MV-4-11 (cell line): Measurements from ENCODE around the gene PHKG2.
A peak's percentile ranks its signal among the peaks of the same experiment; 100 is the strongest.

Experiments
- DNase-seq: peaks from one replicate; lab custom pipeline; 2025; lab: John Stamatoyannopoulos, UW

PHKG2 gene

GRCh38 chr16:30757316-30757715, 9.1 kb downstream of the PHKG2 start:
- DNase-seq = no peak

- peak; percentile 91 for DNase-seq
Measured at GRCh38 chr16:30758988-30759491, 10.8 kb downstream of the PHKG2 start.

- DNase-seq = peak; percentile 12
Measured at GRCh38 chr16:30760001-30760559, 11.9 kb downstream of the PHKG2 start.

GRCh38 chr16:30760577-30761426, 12.6 kb downstream of the PHKG2 start:
- peak; percentile 12 for DNase-seq

GRCh38 chr16:30761427-30761927, 13.3 kb downstream of the PHKG2 start:
- DNase-seq = peak; percentile 31

- DNase-seq = peak; percentile 98
Measured at GRCh38 chr16:30761928-30762902, 14.0 kb downstream of the PHKG2 start, which contains the start of the genes CFAP119 and RNF40. CFAP119 (minus strand) TSS chr16:30762062; CDS start chr16:30761748, 314 bp downstream. RNF40 (plus strand) TSS chr16:30762322; CDS start chr16:30762546, 224 bp downstream.

GRCh38 chr16:30762991-30763725, 14.9 kb downstream of the PHKG2 start:
- DNase-seq = no peak

- DNase-seq = no peak
Measured at GRCh38 chr16:30764086-30764485, 15.9 kb downstream of the PHKG2 start.

- DNase-seq = no peak
Measured at GRCh38 chr16:30764816-30765465, 16.7 kb downstream of the PHKG2 start.

- DNase-seq = no peak
Measured at GRCh38 chr16:30766206-30766932, 18.1 kb downstream of the PHKG2 start.

- no peak for DNase-seq
Measured at GRCh38 chr16:30766933-30767284, 18.7 kb downstream of the PHKG2 start.

GRCh38 chr16:30767767-30768465, 19.7 kb downstream of the PHKG2 start:
- DNase-seq = no peak

GRCh38 chr16:30768583-30769181, 20.5 kb downstream of the PHKG2 start:
- no peak for DNase-seq

- no peak for DNase-seq
Measured at GRCh38 chr16:30769379-30770089, 21.3 kb downstream of the PHKG2 start.

GRCh38 chr16:30771726-30772125, 23.5 kb downstream of the PHKG2 start:
- no peak for DNase-seq

GRCh38 chr16:30773826-30774225, 25.6 kb downstream of the PHKG2 start:
- DNase-seq = peak; percentile 27

- no peak for DNase-seq
Measured at GRCh38 chr16:30774367-30775130, 26.3 kb downstream of the PHKG2 start.

GRCh38 chr16:30775131-30775391, 26.8 kb downstream of the PHKG2 start:
- DNase-seq = no peak
